GM12878 (cell line): ENCODE results near the gene SUPT3H. TPM values are rescaled to one million over a fixed set of nuclear protein-coding genes. Genes with fewer than 3 reads are reported as not detected.

Experiments
- CBFB ChIP-seq: IDR thresholded peaks from 2 replicates; pipeline ENCODE4 v1.6.1; 2016; ENCODE audit warnings: antibody characterized with exemption, low read depth
- CHD1 ChIP-seq: IDR thresholded peaks from 2 replicates; pipeline ENCODE4 v1.6.1; 2012; ENCODE audit warnings: low read depth, low read length, improper control_type of control experiment
- EGR1 ChIP-seq, 2 experiments: IDR thresholded peaks; 1 replicate in 1 of 2; 2 replicates in 1 of 2; pipeline ENCODE4 v1.6.1; 2011 to 2012; ENCODE audit warnings: low read depth in 2 of 2, low read length in 2 of 2, borderline replicate concordance in 1 of 2, mild to moderate bottlenecking in 1 of 2, moderate library complexity in 1 of 2
- IKZF2 ChIP-seq, 2 experiments: fragments of 450-650 bp; IDR thresholded peaks; 2 replicates each; pipeline ENCODE4 v1.6.1; 2017; ENCODE audit warnings: mild to moderate bottlenecking in 2 of 2, moderate library complexity in 2 of 2
- MYC ChIP-seq: IDR thresholded peaks from 2 replicates; pipeline ENCODE4 v1.6.1; 2011; ENCODE audit warnings: mild to moderate bottlenecking, low read length, moderate library complexity, inconsistent platforms; ENCODE audit not compliant: insufficient read depth, insufficient replicate concordance, insufficient read length, severe bottlenecking
- NFIC ChIP-seq: IDR thresholded peaks from 2 replicates; pipeline ENCODE4 v1.6.1; 2012; ENCODE audit warnings: low read depth, mild to moderate bottlenecking, inconsistent platforms, low read length, moderate library complexity
- RFX5 ChIP-seq: IDR thresholded peaks from 2 replicates; pipeline ENCODE4 v1.6.1; 2011; ENCODE audit warnings: low read depth, low read length, improper control_type of control experiment
- SIX5 ChIP-seq: IDR thresholded peaks from 2 replicates; pipeline ENCODE4 v1.6.1; 2011; ENCODE audit warnings: mild to moderate bottlenecking, low read depth, low read length, moderate library complexity; ENCODE audit not compliant: severe bottlenecking
- SMARCA5 ChIP-seq: fragments of 450-650 bp; IDR thresholded peaks from 2 replicates; pipeline ENCODE4 v1.6.1; 2017; ENCODE audit warnings: mild to moderate bottlenecking
- STAT1 ChIP-seq: fragments of 450-650 bp; conservative IDR thresholded peaks from 2 replicates; pipeline ENCODE4 v1.6.1; 2014; ENCODE audit warnings: antibody characterized with exemption, mild to moderate bottlenecking
- TAF1 ChIP-seq: IDR thresholded peaks from 2 replicates; pipeline ENCODE4 v1.6.1; 2011; ENCODE audit warnings: mild to moderate bottlenecking, low read depth, low read length, borderline replicate concordance
- TCF7 ChIP-seq: IDR thresholded peaks from 2 replicates; pipeline ENCODE4 v1.6.1; 2014; ENCODE audit warnings: antibody characterized with exemption, borderline replicate concordance
- ZNF384 ChIP-seq: IDR thresholded peaks from 2 replicates; pipeline ENCODE4 v1.6.1; 2012; ENCODE audit warnings: low read depth, mild to moderate bottlenecking, low read length, improper control_type of control experiment, borderline replicate concordance
- polyA plus RNA-seq, 11 experiments: library from polyadenylated mRNA; depleted of rRNA in 4 of 11; unstranded in 6 of 11; stranded (reverse) in 5 of 11; fragments of >200 nt; fragmentation: Nextera tagmentation in 4 of 11; fragmentation: Illumina TruSeq in 1 of 11; extraction: Ambion mirVana in 4 of 11; extraction: Trizol in 1 of 11; gene quantifications; 1 replicate in 1 of 11; 2 replicates in 10 of 11; pipeline versions ENCODE4 v1.2.1 to v1.2.3, GENCODE V29; 2011 to 2016; ENCODE audit warnings: inconsistent platforms in 2 of 11, missing spikeins in 2 of 11, low read depth in 1 of 11
- total RNA-seq, 4 experiments: library from RNA; depleted of rRNA in 3 of 4; stranded (reverse); fragments of >200 nt in 3 of 4; fragmentation: Illumina TruSeq in 1 of 4; extraction: Trizol in 1 of 4; gene quantifications; 2 replicates each; pipeline versions ENCODE4 v1.2.1 to v1.2.3, GENCODE V29; 2013 to 2021
- TF ChIP-seq, protein P1 (sequence below): fragments of 150-350 bp; IDR thresholded peaks from 2 replicates; pipeline ENCODE4 v1.6.1; 2016; ENCODE audit warnings: low read depth, low read length
- TF ChIP-seq, protein P2 (sequence below): IDR thresholded peaks from 2 replicates; pipeline ENCODE4 v1.6.1; 2011; ENCODE audit warnings: low read depth, mild to moderate bottlenecking, low read length, moderate library complexity, borderline replicate concordance; ENCODE audit errors: extremely low read depth
- TF ChIP-seq, protein P3 (sequence below): fragments of 450-650 bp; formaldehyde crosslinking; IDR thresholded peaks from 2 replicates; pipeline ENCODE4 v1.5.0; 2022; ENCODE audit warnings: mild to moderate bottlenecking, missing genetic modification characterization
- TF ChIP-seq, protein P4 (sequence below): fragments of 450-650 bp; IDR thresholded peaks from 2 replicates; pipeline ENCODE4 v1.6.1; 2018; ENCODE audit warnings: mild to moderate bottlenecking, low read depth, moderate library complexity; ENCODE audit not compliant: partially characterized antibody

The SUPT3H gene
- total and polyA plus RNA-seq, 10 of the 15 experiments (the other 5 are each of a cell fraction or from before 2014, with no cell fraction given), result 0.51 to 3.7 (median 2.0) TPM

DNA sequence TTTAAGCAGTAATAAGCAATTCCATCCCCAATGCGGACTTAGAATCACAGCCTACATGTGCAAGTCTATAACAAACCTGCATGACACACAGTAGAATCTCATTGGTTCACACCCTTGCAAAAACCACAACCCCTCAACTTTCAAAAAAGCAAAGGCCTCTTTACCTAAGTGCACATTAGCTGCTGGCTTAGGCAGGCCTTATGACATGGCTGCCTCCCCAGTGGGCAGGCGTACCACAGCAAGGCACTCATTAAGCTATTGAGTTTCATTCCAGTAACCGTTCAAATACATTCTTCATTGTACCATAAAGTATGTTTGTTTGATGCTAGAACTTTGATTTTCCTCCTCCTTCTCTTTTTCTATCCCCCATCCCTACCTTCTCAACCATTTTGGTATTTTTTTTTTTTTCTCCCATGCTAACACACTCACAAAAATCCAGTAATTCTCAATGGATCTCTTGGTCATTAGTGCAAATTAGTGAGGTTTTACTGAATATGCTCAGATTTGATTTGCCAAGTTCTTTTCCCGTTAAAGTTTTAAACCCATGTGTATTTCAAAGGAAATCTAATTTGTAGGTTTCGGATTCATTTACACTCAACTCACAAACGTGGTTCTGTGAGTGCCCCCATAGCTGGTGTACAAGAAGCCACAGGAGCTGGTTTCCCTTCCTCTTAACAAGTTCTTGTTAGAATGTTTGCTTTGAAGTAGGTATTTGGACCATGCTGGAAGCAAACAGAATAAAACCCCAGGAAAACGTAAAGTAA is 510.0 kb downstream of the SUPT3H start (continued):
- TF ChIP-seq, protein P1, sequence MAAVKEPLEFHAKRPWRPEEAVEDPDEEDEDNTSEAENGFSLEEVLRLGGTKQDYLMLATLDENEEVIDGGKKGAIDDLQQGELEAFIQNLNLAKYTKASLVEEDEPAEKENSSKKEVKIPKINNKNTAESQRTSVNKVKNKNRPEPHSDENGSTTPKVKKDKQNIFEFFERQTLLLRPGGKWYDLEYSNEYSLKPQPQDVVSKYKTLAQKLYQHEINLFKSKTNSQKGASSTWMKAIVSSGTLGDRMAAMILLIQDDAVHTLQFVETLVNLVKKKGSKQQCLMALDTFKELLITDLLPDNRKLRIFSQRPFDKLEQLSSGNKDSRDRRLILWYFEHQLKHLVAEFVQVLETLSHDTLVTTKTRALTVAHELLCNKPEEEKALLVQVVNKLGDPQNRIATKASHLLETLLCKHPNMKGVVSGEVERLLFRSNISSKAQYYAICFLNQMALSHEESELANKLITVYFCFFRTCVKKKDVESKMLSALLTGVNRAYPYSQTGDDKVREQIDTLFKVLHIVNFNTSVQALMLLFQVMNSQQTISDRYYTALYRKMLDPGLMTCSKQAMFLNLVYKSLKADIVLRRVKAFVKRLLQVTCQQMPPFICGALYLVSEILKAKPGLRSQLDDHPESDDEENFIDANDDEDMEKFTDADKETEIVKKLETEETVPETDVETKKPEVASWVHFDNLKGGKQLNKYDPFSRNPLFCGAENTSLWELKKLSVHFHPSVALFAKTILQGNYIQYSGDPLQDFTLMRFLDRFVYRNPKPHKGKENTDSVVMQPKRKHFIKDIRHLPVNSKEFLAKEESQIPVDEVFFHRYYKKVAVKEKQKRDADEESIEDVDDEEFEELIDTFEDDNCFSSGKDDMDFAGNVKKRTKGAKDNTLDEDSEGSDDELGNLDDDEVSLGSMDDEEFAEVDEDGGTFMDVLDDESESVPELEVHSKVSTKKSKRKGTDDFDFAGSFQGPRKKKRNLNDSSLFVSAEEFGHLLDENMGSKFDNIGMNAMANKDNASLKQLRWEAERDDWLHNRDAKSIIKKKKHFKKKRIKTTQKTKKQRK, result no peak
- TF ChIP-seq, protein P2, sequence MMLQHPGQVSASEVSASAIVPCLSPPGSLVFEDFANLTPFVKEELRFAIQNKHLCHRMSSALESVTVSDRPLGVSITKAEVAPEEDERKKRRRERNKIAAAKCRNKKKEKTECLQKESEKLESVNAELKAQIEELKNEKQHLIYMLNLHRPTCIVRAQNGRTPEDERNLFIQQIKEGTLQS, result no peak
- TF ChIP-seq IKZF2 (IDR thresholded peaks at IDR 0.05), result peak; percentile 93 to 96
- TF ChIP-seq STAT1, result no peak
- TF ChIP-seq CHD1, result no peak
- peak; percentile 20; the same call in 1 of the 2 replicates for TF ChIP-seq ZNF384
- TF ChIP-seq SMARCA5, result no peak
- TF ChIP-seq, protein P3, sequence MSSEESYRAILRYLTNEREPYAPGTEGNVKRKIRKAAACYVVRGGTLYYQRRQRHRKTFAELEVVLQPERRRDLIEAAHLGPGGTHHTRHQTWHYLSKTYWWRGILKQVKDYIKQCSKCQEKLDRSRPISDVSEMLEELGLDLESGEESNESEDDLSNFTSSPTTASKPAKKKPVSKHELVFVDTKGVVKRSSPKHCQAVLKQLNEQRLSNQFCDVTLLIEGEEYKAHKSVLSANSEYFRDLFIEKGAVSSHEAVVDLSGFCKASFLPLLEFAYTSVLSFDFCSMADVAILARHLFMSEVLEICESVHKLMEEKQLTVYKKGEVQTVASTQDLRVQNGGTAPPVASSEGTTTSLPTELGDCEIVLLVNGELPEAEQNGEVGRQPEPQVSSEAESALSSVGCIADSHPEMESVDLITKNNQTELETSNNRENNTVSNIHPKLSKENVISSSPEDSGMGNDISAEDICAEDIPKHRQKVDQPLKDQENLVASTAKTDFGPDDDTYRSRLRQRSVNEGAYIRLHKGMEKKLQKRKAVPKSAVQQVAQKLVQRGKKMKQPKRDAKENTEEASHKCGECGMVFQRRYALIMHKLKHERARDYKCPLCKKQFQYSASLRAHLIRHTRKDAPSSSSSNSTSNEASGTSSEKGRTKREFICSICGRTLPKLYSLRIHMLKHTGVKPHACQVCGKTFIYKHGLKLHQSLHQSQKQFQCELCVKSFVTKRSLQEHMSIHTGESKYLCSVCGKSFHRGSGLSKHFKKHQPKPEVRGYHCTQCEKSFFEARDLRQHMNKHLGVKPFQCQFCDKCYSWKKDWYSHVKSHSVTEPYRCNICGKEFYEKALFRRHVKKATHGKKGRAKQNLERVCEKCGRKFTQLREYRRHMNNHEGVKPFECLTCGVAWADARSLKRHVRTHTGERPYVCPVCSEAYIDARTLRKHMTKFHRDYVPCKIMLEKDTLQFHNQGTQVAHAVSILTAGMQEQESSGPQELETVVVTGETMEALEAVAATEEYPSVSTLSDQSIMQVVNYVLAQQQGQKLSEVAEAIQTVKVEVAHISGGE (CRISPR knock-in tag), result no peak
- no peak for TF ChIP-seq SIX5
- 0 out of 2 replicates have a peak, but pooled peaks have one; percentile 46 for TF ChIP-seq CBFB
- TF ChIP-seq EGR1 (IDR thresholded peaks at IDR 0.05; ENCODE audit: borderline replicate concordance in 1 of 2, low read depth in 2 of 2, low read length in 2 of 2), result no peak
- no peak for TF ChIP-seq TAF1
- peak; percentile 93 for TF ChIP-seq TCF7
- no peak for TF ChIP-seq MYC
- TF ChIP-seq, protein P4, sequence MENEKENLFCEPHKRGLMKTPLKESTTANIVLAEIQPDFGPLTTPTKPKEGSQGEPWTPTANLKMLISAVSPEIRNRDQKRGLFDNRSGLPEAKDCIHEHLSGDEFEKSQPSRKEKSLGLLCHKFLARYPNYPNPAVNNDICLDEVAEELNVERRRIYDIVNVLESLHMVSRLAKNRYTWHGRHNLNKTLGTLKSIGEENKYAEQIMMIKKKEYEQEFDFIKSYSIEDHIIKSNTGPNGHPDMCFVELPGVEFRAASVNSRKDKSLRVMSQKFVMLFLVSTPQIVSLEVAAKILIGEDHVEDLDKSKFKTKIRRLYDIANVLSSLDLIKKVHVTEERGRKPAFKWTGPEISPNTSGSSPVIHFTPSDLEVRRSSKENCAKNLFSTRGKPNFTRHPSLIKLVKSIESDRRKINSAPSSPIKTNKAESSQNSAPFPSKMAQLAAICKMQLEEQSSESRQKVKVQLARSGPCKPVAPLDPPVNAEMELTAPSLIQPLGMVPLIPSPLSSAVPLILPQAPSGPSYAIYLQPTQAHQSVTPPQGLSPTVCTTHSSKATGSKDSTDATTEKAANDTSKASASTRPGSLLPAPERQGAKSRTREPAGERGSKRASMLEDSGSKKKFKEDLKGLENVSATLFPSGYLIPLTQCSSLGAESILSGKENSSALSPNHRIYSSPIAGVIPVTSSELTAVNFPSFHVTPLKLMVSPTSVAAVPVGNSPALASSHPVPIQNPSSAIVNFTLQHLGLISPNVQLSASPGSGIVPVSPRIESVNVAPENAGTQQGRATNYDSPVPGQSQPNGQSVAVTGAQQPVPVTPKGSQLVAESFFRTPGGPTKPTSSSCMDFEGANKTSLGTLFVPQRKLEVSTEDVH, result no peak
- peak; percentile 89 for TF ChIP-seq NFIC
- TF ChIP-seq RFX5, result no peak
